Measurements from ENCODE around the gene C20orf204.
"Not testable (repeated sequence)": the region's sequence is repeated elsewhere in the genome, so short reads cannot be mapped to it uniquely, and the experiment has no call there.

The C20orf204 gene

DNA sequence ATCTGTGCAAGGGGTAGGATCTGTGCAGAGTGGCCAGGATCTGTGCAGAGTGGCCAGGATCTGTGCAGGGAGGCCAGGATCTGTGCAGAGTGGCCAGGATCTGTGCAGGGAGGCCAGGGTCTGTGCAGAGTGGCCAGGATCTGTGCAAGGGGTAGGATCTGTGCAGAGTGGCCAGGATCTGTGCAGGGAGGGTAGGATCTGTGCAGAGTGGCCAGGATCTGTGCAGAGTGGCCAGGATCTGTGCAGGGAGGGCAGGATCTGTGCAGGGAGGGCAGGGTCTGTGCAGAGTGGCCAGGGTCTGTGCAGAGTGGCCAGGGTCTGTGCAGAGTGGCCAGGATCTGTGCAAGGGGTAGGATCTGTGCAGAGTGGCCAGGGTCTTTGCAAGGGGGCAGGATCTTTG is 52.6 kb downstream of the C20orf204 start:
- H3K4me1 Mint-ChIP-seq = peaks cover 14% of the 10 kb centered on the region
- H3K9me3 Mint-ChIP-seq; H3K4me3 Mint-ChIP-seq; H3K27ac Mint-ChIP-seq; DNase-seq (ENCODE audit: low spot score in 2 of 2); H3K36me3 Mint-ChIP-seq; ATAC-seq: not testable (repeated sequence)
